Measurements from ENCODE around the gene RASSF4. TPM values are rescaled to one million over a fixed set of nuclear protein-coding genes. Genes with fewer than 3 reads are reported as not detected.

RASSF4 gene
- total RNA-seq, 2 donors from 2014 or later: 44.5 to 50.8 TPM

DNA sequence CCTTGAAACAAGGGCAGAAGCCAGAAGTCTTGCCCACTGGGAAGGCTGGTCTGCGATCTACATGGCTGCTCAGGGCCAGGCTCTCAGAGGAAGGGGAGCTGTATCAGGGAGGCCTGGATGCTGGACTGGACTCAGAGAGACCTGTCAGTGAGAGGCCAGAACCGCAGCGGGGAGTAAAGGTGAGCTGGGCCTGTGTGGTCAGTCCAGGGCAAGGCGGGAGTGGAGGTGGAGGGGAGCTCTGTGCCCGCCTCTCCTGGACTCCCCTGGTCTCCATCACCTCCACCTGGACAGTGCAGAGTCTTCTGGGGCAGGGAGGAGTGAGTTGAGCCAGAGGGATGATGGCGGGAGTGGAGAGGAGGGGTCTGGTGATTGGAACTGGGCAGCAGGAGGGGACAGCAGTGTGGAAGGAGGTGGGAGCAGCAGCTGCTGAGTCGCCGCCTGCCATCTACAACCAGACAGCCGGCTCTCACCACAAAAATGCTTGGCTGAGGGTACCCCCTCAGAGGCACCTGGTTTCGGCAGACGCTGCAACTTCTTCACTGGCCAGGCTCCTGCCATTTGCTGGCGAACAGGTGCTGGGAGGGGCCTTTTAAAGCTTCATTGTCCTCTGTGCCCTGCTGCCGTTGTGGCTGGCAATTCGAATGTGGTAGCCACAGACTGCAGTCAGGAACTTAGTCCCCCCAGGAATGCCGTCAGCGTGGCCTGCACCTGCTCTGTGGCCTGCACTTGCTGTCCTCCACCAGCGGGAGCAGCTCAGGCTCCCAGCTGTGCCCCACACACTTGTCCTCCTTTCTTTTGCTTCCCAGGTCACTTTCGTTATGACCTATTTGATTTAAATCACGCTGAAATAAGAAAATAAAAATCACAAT, 3.5 kb downstream of the RASSF4 start:
- peak in 1 of 4 donors; percentile 38 for DNase-seq
- intact Hi-C loops (cut with DNase I): no loop called here
- Histone ChIP-seq H3K9me3 (no peaks in the 10 kb centered on the region), H3K36me3 (replicated peaks in 1 of 2; ENCODE audit: insufficient read depth in 1 of 2, low read depth in 2 of 2) (no peaks in the 10 kb centered on the region), H3K27me3 (no peaks in the 10 kb centered on the region), H3K4me1 (peaks cover 78% of the 10 kb centered on the region), H3K27ac (peak overlapping the region; percentile 57 to 89 (median 82)), H3K4me3 (no peak overlapping the region)
- WGBS, 2 donors: 60 to 69% methylated on average over 17 to 19 of the region's 19 CpGs
- peak in 2 of 3 donors; percentile 7 to 30 for TF ChIP-seq POLR2A (IDR thresholded peaks at IDR 0.05)
- TF ChIP-seq, protein P1, sequence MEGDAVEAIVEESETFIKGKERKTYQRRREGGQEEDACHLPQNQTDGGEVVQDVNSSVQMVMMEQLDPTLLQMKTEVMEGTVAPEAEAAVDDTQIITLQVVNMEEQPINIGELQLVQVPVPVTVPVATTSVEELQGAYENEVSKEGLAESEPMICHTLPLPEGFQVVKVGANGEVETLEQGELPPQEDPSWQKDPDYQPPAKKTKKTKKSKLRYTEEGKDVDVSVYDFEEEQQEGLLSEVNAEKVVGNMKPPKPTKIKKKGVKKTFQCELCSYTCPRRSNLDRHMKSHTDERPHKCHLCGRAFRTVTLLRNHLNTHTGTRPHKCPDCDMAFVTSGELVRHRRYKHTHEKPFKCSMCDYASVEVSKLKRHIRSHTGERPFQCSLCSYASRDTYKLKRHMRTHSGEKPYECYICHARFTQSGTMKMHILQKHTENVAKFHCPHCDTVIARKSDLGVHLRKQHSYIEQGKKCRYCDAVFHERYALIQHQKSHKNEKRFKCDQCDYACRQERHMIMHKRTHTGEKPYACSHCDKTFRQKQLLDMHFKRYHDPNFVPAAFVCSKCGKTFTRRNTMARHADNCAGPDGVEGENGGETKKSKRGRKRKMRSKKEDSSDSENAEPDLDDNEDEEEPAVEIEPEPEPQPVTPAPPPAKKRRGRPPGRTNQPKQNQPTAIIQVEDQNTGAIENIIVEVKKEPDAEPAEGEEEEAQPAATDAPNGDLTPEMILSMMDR (IDR thresholded peaks at IDR 0.05): peak in 3 of 7 experiments; percentile 19 to 32 (median 20)
- no peak for ATAC-seq

DNA sequence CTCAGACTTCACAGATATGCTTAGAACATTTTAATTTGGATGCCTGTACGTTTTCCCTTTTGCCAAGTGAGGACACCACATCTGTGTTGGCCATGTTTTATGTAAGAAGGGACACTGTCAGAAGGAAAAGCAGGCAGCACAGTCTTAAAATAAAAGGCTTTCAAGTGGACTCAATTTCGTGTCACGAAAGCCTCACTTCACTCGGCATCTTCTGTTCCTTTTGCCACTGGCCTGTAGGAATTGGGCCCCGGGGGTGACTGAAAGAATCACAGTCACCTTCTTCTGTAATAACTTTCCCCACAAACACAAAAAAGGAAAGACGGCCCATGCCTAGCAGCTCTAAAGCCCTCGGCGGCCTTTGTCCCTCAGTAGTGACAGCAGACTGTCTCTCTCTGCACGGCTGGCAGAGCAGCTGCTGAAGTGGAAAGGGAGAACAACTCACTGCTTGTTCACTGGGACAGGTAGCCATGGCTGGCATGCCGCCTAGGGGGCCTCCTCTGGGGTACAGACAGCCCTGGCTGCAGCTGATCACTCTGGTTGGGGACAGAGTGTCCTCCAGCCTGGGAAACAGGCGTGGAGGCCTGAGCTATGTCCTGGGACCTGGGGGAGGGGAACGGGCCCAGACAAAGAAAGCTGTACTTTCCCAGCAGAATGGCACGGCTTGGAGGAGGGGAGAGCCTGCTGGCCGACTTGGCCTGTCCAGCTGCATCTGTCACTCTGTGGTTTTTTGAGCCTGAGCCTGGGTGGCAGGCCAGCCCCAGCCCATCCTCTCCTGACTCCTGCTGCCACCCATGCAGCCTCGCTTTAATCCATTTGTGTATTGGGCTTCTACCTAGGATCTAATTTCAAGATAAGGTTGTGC, 4.4 kb downstream of the RASSF4 start:
- peak overlapping the region; percentile 57 to 89 (median 82) for H3K27ac ChIP-seq
- peak in 2 of 3 donors; percentile 44 to 55 for TF ChIP-seq POLR2A (IDR thresholded peaks at IDR 0.05)
- TF ChIP-seq, protein P1 (IDR thresholded peaks at IDR 0.05): no peak
- ATAC-seq (peak; percentile 51), DNase-seq (peak; percentile 68 to 91 (median 87))
- H3K36me3 ChIP-seq (replicated peaks in 1 of 2; ENCODE audit: insufficient read depth in 1 of 2, low read depth in 2 of 2): no peaks in the 10 kb centered on the region
- 52 to 85% methylated on average over 9 to 15 of the region's 15 CpGs for WGBS, 2 donors
- no peak overlapping the region for H3K4me3 ChIP-seq
- H3K4me1 ChIP-seq: peaks cover 79% of the 10 kb centered on the region
- H3K27me3 ChIP-seq: no peaks in the 10 kb centered on the region
- intact Hi-C loops (cut with DNase I): no loop called here
- no peaks in the 10 kb centered on the region for H3K9me3 ChIP-seq

DNA sequence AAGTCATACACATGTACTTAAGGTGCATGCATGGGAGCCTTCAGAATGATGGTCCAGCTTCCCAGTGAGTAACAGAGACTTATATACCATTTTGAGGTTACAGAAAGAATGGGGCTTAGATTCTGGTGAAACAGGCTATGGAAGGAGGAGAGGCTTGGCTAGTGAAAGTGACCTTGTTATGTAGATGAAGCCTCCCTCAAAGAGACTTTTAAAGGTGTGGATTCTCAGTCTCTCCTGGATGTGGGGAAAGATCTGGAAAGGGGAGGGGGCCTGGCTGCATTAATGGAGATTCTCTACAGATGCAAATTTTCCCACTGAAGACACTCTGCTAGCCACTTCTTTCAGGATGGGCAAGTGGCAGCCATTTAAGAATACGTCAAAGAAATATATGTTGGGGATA, 5.5 kb downstream of the RASSF4 start:
- Histone ChIP-seq H3K4me1 (peaks cover 86% of the 10 kb centered on the region), H3K4me3 (no peak overlapping the region), H3K27me3 (no peaks in the 10 kb centered on the region), H3K27ac (peak overlapping the region; percentile 57 to 89 (median 82)), H3K9me3 (no peaks in the 10 kb centered on the region), H3K36me3 (replicated peaks in 1 of 2; ENCODE audit: insufficient read depth in 1 of 2, low read depth in 2 of 2) (no peaks in the 10 kb centered on the region)
- intact Hi-C loops (cut with DNase I): no loop called here
- ATAC-seq (no peak), DNase-seq (no peak)
- TF ChIP-seq, protein P1 (IDR thresholded peaks at IDR 0.05): no peak
- TF ChIP-seq POLR2A (IDR thresholded peaks at IDR 0.05): no peak
- 83 to 100% methylated on average over 1 of the region's 1 CpG for WGBS, 2 donors

DNA sequence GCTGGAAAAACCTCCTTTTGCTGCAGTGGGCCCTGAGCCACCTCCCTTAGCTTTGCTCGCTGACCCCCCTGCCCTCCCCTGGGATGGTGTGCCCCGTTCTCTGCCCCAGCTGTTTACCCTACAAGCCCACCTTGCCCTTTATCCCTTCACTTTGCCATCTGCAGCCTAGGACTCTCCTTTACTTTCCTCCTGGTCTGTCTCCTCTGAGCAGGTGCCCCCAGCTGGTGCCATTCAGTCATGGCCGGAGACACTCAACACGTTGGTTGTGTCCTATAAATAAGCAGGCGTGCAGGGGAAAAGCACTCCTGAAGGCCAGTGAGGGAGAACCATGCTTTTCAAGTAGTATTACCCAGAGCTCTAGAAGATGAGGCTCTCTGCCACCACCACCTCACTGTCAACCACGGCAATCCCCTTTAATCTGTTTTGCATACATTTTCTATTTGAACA, 6.1 kb downstream of the RASSF4 start:
- H3K27ac ChIP-seq: peak overlapping the region in 3 of 4 donors; percentile 81 to 89 (median 82)
- TF ChIP-seq, protein P1 (IDR thresholded peaks at IDR 0.05): peak in 1 of 7 experiments; percentile 11
- TF ChIP-seq POLR2A (IDR thresholded peaks at IDR 0.05): no peak
- no peaks in the 10 kb centered on the region for H3K9me3 ChIP-seq
- DNase-seq (no peak), ATAC-seq (no peak)
- H3K4me1 ChIP-seq: peaks cover 84% of the 10 kb centered on the region
- no peaks in the 10 kb centered on the region for H3K36me3 ChIP-seq (replicated peaks in 1 of 2; ENCODE audit: insufficient read depth in 1 of 2, low read depth in 2 of 2)
- no peaks in the 10 kb centered on the region for H3K27me3 ChIP-seq
- H3K4me3 ChIP-seq: no peak overlapping the region
- intact Hi-C loops (cut with DNase I): no loop called here
- WGBS, 2 donors: 78 to 82% methylated on average over 6 of the region's 6 CpGs

All from body of pancreas (tissue), 4 donors.